ENCODE results near the gene ZNF507.

GRCh38 chr19:32339988-32340874 is 5.2 kb upstream of the ZNF507 start:
- TF ChIP-seq, protein P1, sequence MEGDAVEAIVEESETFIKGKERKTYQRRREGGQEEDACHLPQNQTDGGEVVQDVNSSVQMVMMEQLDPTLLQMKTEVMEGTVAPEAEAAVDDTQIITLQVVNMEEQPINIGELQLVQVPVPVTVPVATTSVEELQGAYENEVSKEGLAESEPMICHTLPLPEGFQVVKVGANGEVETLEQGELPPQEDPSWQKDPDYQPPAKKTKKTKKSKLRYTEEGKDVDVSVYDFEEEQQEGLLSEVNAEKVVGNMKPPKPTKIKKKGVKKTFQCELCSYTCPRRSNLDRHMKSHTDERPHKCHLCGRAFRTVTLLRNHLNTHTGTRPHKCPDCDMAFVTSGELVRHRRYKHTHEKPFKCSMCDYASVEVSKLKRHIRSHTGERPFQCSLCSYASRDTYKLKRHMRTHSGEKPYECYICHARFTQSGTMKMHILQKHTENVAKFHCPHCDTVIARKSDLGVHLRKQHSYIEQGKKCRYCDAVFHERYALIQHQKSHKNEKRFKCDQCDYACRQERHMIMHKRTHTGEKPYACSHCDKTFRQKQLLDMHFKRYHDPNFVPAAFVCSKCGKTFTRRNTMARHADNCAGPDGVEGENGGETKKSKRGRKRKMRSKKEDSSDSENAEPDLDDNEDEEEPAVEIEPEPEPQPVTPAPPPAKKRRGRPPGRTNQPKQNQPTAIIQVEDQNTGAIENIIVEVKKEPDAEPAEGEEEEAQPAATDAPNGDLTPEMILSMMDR (IDR thresholded peaks at IDR 0.05; ENCODE audit: poor library complexity): peak; percentile 57
- TF ChIP-seq EZH2 (IDR thresholded peaks at IDR 0.05; ENCODE audit: borderline replicate concordance) (no peak), EZH2phosphoT487 (IDR thresholded peaks at IDR 0.05; ENCODE audit: low read depth, severe bottlenecking, unreplicated experiment) (no peak)
